IPS-18a (cell line): ENCODE data around the gene RAPGEF2.
"Not testable (repeated sequence)": the region's sequence is repeated elsewhere in the genome, so short reads cannot be mapped to it uniquely, and the experiment has no call there.

Experiments used
- H3K27ac ChIP-seq: one replicate; pipeline ENCODE4 v1.5.1; 2013; ENCODE audit warnings: low read length
- H3K27me3 ChIP-seq: one replicate; pipeline ENCODE4 v1.6.1; 2013; ENCODE audit warnings: mild to moderate bottlenecking, low read length; ENCODE audit not compliant: control insufficient read depth, insufficient read depth
- H3K36me3 ChIP-seq: one replicate; pipeline ENCODE4 v1.6.1; 2013; ENCODE audit warnings: low read depth, low read length; ENCODE audit not compliant: control insufficient read depth
- H3K4me1 ChIP-seq: one replicate; pipeline ENCODE4 v1.6.1; 2013; ENCODE audit warnings: low read depth, low read length; ENCODE audit not compliant: control insufficient read depth
- H3K4me3 ChIP-seq: one replicate; pipeline ENCODE4 v1.5.1; 2013; ENCODE audit warnings: low read length
- H3K9ac ChIP-seq: one replicate; pipeline ENCODE4 v1.6.1; 2013; ENCODE audit warnings: mild to moderate bottlenecking, low read length, moderate library complexity
- H3K9me3 ChIP-seq: one replicate; pipeline ENCODE4 v1.6.1; 2013; ENCODE audit warnings: low read depth, low read length; ENCODE audit not compliant: control insufficient read depth

The RAPGEF2 gene

DNA sequence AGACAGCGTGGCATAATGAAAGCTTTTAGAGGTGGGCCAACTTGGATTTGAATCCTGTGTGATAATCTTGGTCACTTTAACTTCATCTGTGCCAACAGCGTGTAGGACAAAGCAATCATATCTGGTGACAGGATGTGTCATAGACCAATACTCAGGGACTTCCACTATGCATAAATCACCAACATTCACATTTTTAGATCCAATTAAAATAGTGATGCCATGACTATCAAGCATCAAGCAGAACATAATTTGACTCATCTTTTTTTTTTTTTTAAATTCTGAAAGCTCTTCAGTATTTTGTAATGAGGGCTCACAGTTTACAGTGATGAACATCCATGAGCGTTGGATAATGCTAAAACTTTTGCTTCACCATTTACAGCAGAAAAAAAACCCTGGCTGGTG is 27.3 kb upstream of the RAPGEF2 start:
- Histone ChIP-seq H3K4me1 (peaks cover 22% of the 10 kb centered on the region), H3K9ac (no peak overlapping the region), H3K4me3 (no peak overlapping the region), H3K27me3 (no peaks in the 10 kb centered on the region), H3K36me3 (no peaks in the 10 kb centered on the region), H3K9me3 (no peaks in the 10 kb centered on the region), H3K27ac (no peak overlapping the region)

DNA sequence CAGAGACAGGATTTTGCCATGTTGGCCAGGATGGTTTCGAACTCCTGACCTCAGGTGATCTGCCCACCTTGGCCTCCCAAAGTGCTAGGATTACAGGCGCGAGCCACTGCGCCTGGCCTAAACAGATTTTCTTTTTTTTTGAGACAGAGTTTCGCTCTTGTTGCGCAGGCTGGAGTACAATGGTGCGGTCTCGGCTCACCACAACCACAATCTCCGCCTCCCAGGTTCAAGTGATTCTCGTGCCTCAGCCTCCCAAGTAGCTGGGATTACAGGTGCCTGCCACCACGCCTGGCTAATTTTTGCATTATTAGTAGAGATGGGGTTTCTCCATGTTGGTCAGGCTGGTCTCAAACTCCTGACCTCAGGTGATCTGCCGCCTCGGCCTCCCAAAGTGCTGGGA is 25.9 kb upstream of the RAPGEF2 start:
- not testable (repeated sequence) for H3K27ac ChIP-seq, H3K4me3 ChIP-seq, H3K27me3 ChIP-seq, H3K9me3 ChIP-seq, H3K9ac ChIP-seq, H3K36me3 ChIP-seq, H3K4me1 ChIP-seq

GRCh38 chr4:159077702-159078495 is 25.0 kb upstream of the RAPGEF2 start:
- H3K27ac ChIP-seq = no peak overlapping the region
- H3K27me3 ChIP-seq = no peaks in the 10 kb centered on the region
- H3K4me1 ChIP-seq = peaks cover 2% of the 10 kb centered on the region
- H3K36me3 ChIP-seq = no peaks in the 10 kb centered on the region
- no peak overlapping the region for H3K9ac ChIP-seq
- H3K4me3 ChIP-seq = no peak overlapping the region
- H3K9me3 ChIP-seq = no peaks in the 10 kb centered on the region

GRCh38 chr4:159079074-159079473 is 23.8 kb upstream of the RAPGEF2 start:
- Histone ChIP-seq H3K36me3 (no peaks in the 10 kb centered on the region), H3K9ac (no peak overlapping the region), H3K27me3 (no peaks in the 10 kb centered on the region), H3K9me3 (no peaks in the 10 kb centered on the region), H3K4me1 (no peaks in the 10 kb centered on the region), H3K27ac (no peak overlapping the region), H3K4me3 (no peak overlapping the region)

DNA sequence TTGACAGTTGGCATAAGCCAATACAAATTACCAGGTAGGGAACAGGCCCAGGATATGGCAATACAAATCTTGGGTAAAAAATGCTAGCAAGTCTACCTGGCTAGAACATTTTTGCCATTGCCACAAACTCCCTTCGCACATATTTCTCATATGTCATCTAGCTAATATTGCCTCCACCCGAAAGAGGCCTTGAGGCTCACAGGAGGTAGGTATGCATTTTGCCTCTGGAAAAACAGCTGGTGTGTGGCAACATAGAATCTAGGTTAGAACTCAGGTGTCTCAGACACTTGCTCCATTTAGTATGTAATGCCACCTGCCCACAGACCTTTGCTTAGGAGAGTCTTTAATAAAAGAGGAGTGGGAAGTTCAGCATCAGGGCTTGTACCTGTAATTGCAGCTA is 16.3 kb upstream of the RAPGEF2 start:
- no peak overlapping the region for H3K9ac ChIP-seq
- no peak overlapping the region for H3K4me3 ChIP-seq
- no peak overlapping the region for H3K27ac ChIP-seq
- H3K36me3 ChIP-seq = no peaks in the 10 kb centered on the region
- H3K4me1 ChIP-seq = no peaks in the 10 kb centered on the region
- no peaks in the 10 kb centered on the region for H3K9me3 ChIP-seq
- no peaks in the 10 kb centered on the region for H3K27me3 ChIP-seq

GRCh38 chr4:159090255-159090654 is 12.6 kb upstream of the RAPGEF2 start:
- no peaks in the 10 kb centered on the region for H3K36me3 ChIP-seq
- H3K9me3 ChIP-seq = no peaks in the 10 kb centered on the region
- no peak overlapping the region for H3K4me3 ChIP-seq
- H3K27me3 ChIP-seq = no peaks in the 10 kb centered on the region
- no peak overlapping the region for H3K27ac ChIP-seq
- no peaks in the 10 kb centered on the region for H3K4me1 ChIP-seq
- H3K9ac ChIP-seq = no peak overlapping the region

DNA sequence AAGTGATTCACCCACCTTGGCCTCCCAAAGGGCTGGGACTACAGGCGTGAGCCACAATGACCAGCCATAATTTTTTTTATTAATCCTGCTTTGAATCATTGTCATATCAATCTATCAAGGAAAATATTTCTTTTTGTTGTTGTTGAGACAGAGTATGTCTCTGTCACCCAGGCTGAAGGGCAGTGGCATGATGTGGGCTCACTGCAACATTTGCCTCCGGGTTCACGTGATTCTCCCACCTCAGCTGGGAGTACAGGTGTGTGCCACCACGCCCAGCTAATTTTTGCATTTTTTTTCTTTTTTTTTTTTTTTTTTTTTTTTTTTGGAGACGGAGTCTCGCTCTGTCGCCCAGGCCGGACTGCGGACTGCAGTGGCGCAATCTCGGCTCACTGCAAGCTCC is 8.7 kb upstream of the RAPGEF2 start:
- not testable (repeated sequence) for H3K9ac ChIP-seq, H3K4me3 ChIP-seq, H3K27ac ChIP-seq, H3K36me3 ChIP-seq, H3K27me3 ChIP-seq, H3K9me3 ChIP-seq
- peaks cover 10% of the 10 kb centered on the region for H3K4me1 ChIP-seq

DNA sequence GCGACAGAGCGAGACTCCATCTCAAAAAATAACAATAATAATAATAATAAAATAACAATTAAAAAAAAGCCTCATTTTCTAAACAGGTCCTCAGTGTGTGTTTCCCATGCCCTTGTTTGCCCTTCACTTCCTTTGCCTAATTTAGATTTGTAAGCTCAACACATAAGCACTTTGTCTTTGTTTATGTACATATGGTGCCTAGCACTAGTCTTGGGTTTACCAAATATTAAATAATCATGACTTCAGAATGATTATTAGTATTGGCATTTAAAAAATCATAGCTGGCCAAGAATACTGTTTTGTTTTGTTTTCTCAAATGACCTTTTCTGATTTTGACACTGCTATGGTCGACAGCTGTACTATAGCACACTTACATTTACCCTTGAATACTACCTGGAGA is 6.4 kb upstream of the RAPGEF2 start:
- no peak overlapping the region for H3K4me3 ChIP-seq
- no peak overlapping the region for H3K9ac ChIP-seq
- peaks cover 6% of the 10 kb centered on the region for H3K27me3 ChIP-seq
- peaks cover 10% of the 10 kb centered on the region for H3K4me1 ChIP-seq
- no peaks in the 10 kb centered on the region for H3K36me3 ChIP-seq
- H3K9me3 ChIP-seq = no peaks in the 10 kb centered on the region
- H3K27ac ChIP-seq = no peak overlapping the region

DNA sequence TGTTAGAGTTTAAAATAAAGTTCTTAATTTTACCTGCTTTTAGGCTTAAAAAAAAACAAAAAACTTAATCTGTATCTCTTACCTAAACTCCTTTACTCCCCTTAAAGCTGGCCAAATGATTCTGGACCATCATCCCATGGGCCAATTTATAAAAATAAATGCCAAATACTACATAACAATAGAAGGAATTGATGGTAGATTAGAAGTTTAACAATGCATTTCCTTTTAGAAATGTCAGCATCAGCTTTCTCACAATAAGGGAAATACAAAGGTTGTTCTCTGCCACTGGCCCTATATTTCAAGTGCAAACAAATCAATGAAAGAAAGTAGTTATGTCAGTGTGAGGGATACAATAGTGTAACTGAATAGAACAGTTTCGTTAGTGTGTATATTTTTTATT is 5.7 kb upstream of the RAPGEF2 start:
- H3K9ac ChIP-seq = no peak overlapping the region
- H3K9me3 ChIP-seq = no peaks in the 10 kb centered on the region
- peaks cover 15% of the 10 kb centered on the region for H3K4me1 ChIP-seq
- no peak overlapping the region for H3K27ac ChIP-seq
- H3K4me3 ChIP-seq = no peak overlapping the region
- H3K27me3 ChIP-seq = peaks cover 13% of the 10 kb centered on the region
- no peaks in the 10 kb centered on the region for H3K36me3 ChIP-seq

DNA sequence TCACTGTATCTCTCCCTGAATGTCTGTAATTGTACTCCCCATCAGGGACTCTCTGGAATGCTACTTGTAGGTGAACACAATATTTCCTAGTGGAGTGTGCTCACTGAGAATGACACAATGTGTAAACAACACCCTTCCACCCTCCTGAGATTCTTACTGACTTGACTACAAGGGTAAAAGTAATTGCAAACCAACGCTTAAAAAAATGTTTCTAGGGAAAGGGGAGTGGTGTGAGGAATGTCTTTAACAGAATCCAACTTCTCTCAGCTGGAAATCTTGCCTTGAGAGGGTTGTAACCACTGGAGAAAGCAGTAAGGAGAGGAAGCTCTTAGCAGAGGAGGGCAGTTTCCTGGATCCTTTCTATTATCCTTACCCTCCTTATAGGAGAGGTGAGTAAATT is 5.1 kb upstream of the RAPGEF2 start:
- Histone ChIP-seq H3K9ac (no peak overlapping the region), H3K4me3 (no peak overlapping the region), H3K9me3 (no peaks in the 10 kb centered on the region), H3K27ac (no peak overlapping the region), H3K4me1 (peaks cover 17% of the 10 kb centered on the region), H3K36me3 (no peaks in the 10 kb centered on the region), H3K27me3 (peaks cover 15% of the 10 kb centered on the region)

- Histone ChIP-seq H3K4me1 (peaks cover 17% of the 10 kb centered on the region), H3K27me3 (peaks cover 15% of the 10 kb centered on the region), H3K36me3 (no peaks in the 10 kb centered on the region), H3K4me3 (no peak overlapping the region), H3K27ac (no peak overlapping the region), H3K9me3 (no peaks in the 10 kb centered on the region), H3K9ac (no peak overlapping the region)
These were observed 4.3 kb upstream of the RAPGEF2 start for GRCh38 chr4:159098482-159099127.
